Karpas-422 (cell line): Measurements from ENCODE around the gene KRTAP4-16. TPM values are rescaled to one million over a fixed set of nuclear protein-coding genes. Genes with fewer than 3 reads are reported as not detected.
"Not testable (repeated sequence)": the region's sequence is repeated elsewhere in the genome, so short reads cannot be mapped to it uniquely, and the experiment has no call there.

Experiments used
- DNase-seq: peaks from one replicate; pipeline ENCODE4 v3.0.0-alpha.2; 2015
- H2AFZ ChIP-seq: fragments of 200-600 bp; sonication (generic); 2 replicates; pipeline ENCODE4 v1.6.1; 2014; ENCODE audit warnings: antibody characterized with exemption, low read length, mixed read lengths
- H3K27ac ChIP-seq: fragments of 200-600 bp; sonication (generic); 2 replicates; pipeline ENCODE4 v1.5.1; 2014; ENCODE audit warnings: mild to moderate bottlenecking, low read length, moderate library complexity
- H3K27me3 ChIP-seq: fragments of 200-600 bp; sonication (generic); 2 replicates; pipeline ENCODE4 v1.6.1; 2014; ENCODE audit warnings: low read length, mixed read lengths
- H3K36me3 ChIP-seq: fragments of 200-600 bp; sonication (generic); 2 replicates; pipeline ENCODE4 v1.6.1; 2014; ENCODE audit warnings: low read length, mixed read lengths; ENCODE audit not compliant: insufficient read depth
- H3K4me1 ChIP-seq: fragments of 200-600 bp; sonication (generic); 2 replicates; pipeline ENCODE4 v1.6.1; 2014; ENCODE audit warnings: mild to moderate bottlenecking, low read length, mixed read lengths
- H3K4me2 ChIP-seq: fragments of 200-600 bp; sonication (generic); 2 replicates; pipeline ENCODE4 v1.6.1; 2014; ENCODE audit warnings: low read length, low read depth, mild to moderate bottlenecking; ENCODE audit not compliant: poor library complexity, severe bottlenecking
- H3K4me3 ChIP-seq: fragments of 200-600 bp; sonication (generic); 2 replicates; pipeline ENCODE4 v1.5.1; 2014; ENCODE audit warnings: mild to moderate bottlenecking, antibody characterized with exemption, low read length, mixed read lengths
- H3K79me2 ChIP-seq: fragments of 200-600 bp; sonication (generic); 2 replicates; pipeline ENCODE4 v1.6.1; 2014; ENCODE audit warnings: mild to moderate bottlenecking, low read length, mixed read lengths
- H3K9ac ChIP-seq: fragments of 200-600 bp; sonication (generic); 2 replicates; pipeline ENCODE4 v1.6.0; 2014; ENCODE audit warnings: low read length
- H3K9me2 ChIP-seq: fragments of 200-600 bp; sonication (generic), shearing (Covaris generic); replicated peaks from 2 replicates; pipeline ENCODE4 v1.6.0; 2014; ENCODE audit warnings: mild to moderate bottlenecking, low read length, moderate library complexity; ENCODE audit not compliant: insufficient read depth
- H3K9me3 ChIP-seq: fragments of 300-700, 200-600 bp; sonication (generic); 2 replicates; pipeline ENCODE4 v1.6.1; 2014; ENCODE audit warnings: low read length, mixed read lengths
- H4K20me1 ChIP-seq: fragments of 200-600 bp; sonication (generic); 2 replicates; pipeline ENCODE4 v1.6.1; 2014; ENCODE audit warnings: mild to moderate bottlenecking, antibody characterized with exemption, low read length, low read depth; ENCODE audit not compliant: insufficient read depth
- total RNA-seq: library from RNA; depleted of rRNA; stranded (reverse); fragments of >200 nt; shearing (Covaris generic); gene quantifications from 2 replicates; pipeline ENCODE4 v1.2.3, GENCODE V29; 2014; ENCODE audit warnings: low replicate concordance

Gene KRTAP4-16
- total RNA-seq, 1 experiment from 2014 or later: not detected

DNA sequence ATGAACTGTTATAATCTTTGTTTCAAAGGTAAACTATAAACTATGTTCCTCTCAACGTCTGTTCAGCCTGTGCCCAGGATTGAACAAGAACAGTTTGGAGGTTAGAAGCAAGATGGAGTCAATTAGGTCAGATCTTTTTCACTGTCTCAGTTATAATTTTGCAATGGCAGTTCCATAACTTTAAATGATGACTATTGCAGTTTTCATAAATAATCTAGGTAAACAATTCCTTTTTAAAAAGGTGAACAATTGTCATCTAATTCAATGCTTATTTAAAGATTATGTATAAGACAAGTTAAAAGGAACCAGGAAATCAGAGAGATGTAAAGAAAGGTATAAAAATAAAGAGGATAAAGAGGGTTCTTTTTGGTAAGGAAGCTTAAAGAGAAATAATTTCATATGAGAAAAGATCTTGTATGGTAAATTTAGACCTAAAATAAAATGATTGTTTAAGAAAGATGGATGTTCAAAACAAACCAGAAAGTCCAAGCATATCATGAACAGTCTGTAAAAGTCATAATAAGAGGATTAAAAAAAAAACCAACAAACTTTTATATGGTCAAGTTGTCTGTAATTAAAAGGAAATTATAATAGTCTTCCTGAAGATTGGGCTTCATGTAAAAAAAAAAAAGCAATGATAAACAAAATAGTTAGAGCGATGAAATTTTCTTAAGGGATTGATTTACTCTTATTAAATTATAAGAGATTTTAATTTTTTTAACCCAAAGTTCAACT lies 9.3 kb upstream of the KRTAP4-16 start:
- H2AFZ ChIP-seq: no peak overlapping the region
- H3K4me3 ChIP-seq: no peak overlapping the region
- H3K4me2 ChIP-seq: no peak overlapping the region
- no peak overlapping the region for H3K9ac ChIP-seq
- peaks cover 3% of the 10 kb centered on the region; the same call in 1 of the 2 replicates for H3K9me3 ChIP-seq
- no peaks in the 10 kb centered on the region for H3K36me3 ChIP-seq
- DNase-seq: no peak
- no peaks in the 10 kb centered on the region for H3K79me2 ChIP-seq
- H3K4me1 ChIP-seq: no peaks in the 10 kb centered on the region; the same call in 1 of the 2 replicates
- H3K27me3 ChIP-seq: no peaks in the 10 kb centered on the region
- H3K9me2 ChIP-seq: no peaks in the 10 kb centered on the region
- H3K27ac ChIP-seq: no peak overlapping the region
- H4K20me1 ChIP-seq: no peaks in the 10 kb centered on the region

DNA sequence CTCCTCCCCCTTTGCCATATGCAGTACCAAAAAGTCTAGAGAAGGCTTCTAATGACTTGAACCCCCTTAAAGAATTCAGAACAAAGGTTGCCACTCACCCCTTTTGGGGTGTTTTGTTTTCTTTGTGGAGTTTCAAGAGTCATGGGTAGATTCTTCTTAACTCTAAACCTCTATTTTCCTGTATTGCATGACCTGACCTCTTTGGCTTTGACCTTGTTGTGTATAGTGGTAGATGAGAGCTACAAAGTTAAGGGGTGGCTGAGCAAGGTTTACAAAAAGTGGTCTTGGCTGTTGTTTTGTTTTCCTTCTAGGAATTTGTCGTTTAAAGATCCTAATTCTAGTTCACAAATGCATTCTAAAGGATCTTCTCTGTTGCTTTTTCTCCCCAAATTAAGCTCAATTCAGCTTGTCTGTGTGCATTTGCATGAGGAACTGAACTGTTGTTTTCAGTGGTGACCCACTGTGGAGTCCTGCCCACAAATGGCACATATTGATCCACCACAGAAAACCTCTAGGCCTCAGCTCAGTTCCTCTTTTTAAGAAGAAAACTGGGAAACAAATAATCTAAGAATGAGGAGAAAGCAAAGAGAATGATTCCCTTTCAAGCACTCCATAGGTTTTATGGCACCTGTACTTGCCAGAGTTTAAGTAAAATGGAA lies 6.8 kb upstream of the KRTAP4-16 start:
- not testable (repeated sequence) for H2AFZ ChIP-seq, H3K79me2 ChIP-seq, H3K4me3 ChIP-seq, H3K4me1 ChIP-seq, H3K9me2 ChIP-seq, H4K20me1 ChIP-seq, H3K9ac ChIP-seq, H3K27ac ChIP-seq, DNase-seq, H3K9me3 ChIP-seq, H3K4me2 ChIP-seq, H3K36me3 ChIP-seq, H3K27me3 ChIP-seq

DNA sequence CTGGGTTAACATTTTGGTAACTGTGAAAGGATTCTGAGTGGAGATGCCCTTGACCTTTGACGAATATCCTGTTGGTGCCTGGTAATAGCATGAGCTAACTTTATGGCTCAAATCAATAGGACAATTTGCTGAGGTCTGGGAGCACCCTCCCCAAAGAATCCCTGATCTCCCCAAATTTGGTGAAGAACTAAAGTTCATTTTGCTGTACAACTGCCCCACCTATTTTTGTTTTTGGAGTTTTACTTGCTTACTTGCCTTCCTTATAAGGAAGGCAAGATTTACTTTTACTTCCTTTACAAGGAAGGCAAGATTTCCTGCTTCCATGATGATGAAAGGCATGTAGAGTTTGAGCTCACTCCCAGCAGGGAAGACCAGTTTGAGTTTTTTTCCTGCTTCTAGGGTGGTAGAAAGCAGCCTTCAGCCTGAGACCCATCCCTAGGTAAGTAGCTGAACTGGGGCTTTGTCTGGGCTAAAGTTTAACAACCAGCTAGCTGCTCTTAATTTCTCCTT lies 6.0 kb upstream of the KRTAP4-16 start:
- Histone ChIP-seq H3K4me1 (no peaks in the 10 kb centered on the region), H3K4me2 (no peak overlapping the region), H3K27me3 (no peaks in the 10 kb centered on the region), H3K27ac (no peak overlapping the region), H2AFZ (no peak overlapping the region), H3K9ac (no peak overlapping the region), H3K4me3 (no peak overlapping the region), H4K20me1 (no peaks in the 10 kb centered on the region), H3K79me2 (no peaks in the 10 kb centered on the region), H3K9me2 (no peaks in the 10 kb centered on the region), H3K9me3 (peaks cover 3% of the 10 kb centered on the region; the same call in 1 of the 2 replicates), H3K36me3 (no peaks in the 10 kb centered on the region)
- no peak for DNase-seq

DNA sequence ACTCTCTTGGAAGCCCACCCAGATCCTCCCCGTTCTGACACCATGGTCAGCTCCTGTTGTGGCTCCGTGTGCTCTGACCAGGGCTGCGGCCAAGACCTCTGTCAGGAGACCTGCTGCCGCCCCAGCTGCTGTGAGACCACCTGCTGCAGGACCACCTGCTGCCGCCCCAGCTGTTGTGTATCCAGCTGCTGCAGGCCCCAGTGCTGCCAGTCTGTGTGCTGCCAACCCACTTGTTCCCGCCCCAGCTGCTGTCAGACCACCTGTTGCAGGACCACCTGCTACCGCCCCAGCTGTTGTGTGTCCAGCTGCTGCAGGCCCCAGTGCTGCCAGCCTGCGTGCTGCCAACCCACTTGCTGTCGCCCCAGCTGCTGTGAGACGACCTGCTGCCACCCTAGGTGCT lies 3.3 kb upstream of the KRTAP4-16 start, which contains the start of gene KRTAP4-9:
Gene KRTAP4-9, plus strand, starts transcription at position 43 of the 400 bp plus-strand sequence. Its CDS starts 0 bp downstream, at position 43.
- H3K4me1 ChIP-seq, H2AFZ ChIP-seq, H3K9me2 ChIP-seq, H3K9me3 ChIP-seq, H3K36me3 ChIP-seq, H3K27me3 ChIP-seq, H3K79me2 ChIP-seq, H3K4me2 ChIP-seq, H3K27ac ChIP-seq, H3K4me3 ChIP-seq, DNase-seq, H3K9ac ChIP-seq, H4K20me1 ChIP-seq: not testable (repeated sequence)

DNA sequence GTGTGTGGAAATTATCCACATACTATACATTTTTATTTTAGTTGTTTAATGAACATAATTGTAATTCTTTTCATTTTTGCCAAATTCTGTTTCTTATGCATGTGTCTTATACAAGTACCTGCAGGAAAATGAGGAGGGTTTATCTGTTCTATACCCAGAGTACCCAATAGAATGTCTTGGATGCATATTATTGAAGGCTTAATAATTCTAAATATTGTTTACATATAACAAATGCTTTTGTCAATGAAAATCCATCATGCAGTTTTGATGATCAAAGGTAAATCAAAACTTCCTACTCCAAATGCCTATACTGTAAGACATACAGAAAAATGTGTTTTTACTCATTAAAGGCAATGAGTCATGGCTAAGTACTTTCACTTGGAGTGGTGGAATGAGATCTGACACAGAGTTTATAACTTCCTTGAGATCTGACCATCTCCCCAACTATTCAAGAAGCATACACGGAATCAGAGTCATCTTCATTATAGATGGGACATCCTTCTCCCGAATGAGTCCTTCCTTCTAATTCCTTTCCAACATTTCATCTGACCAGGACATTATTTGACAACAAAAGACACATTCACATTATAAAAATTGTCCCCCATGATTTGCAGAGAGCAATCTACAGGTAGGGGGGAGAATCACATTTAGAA lies 2.5 kb upstream of the KRTAP4-16 start:
- H3K9ac ChIP-seq, H3K9me3 ChIP-seq, H3K9me2 ChIP-seq, DNase-seq, H2AFZ ChIP-seq, H3K27ac ChIP-seq, H3K27me3 ChIP-seq, H3K4me3 ChIP-seq, H3K79me2 ChIP-seq, H3K4me2 ChIP-seq, H3K36me3 ChIP-seq, H3K4me1 ChIP-seq, H4K20me1 ChIP-seq: not testable (repeated sequence)

DNA sequence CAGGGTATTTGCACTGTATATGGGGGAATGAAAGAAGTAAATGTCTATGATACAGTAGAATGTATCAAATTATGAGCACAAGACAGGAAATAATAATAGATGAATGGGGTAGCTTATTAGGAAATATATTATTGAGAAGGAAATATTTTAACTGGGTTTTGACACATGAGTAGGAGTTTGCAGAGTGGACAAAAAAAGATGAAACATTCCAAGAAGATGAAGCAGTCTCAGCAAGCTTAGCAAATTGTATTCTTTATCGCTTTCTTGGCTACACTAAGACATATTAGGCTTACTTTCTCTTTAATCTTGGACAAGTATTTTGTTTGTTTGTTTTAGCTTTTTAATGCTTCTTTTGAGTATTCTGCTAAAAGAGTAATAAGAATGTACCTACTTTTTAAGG lies 1.9 kb upstream of the KRTAP4-16 start:
- Histone ChIP-seq H3K4me2 (no peak overlapping the region), H3K9ac (no peak overlapping the region)

DNA sequence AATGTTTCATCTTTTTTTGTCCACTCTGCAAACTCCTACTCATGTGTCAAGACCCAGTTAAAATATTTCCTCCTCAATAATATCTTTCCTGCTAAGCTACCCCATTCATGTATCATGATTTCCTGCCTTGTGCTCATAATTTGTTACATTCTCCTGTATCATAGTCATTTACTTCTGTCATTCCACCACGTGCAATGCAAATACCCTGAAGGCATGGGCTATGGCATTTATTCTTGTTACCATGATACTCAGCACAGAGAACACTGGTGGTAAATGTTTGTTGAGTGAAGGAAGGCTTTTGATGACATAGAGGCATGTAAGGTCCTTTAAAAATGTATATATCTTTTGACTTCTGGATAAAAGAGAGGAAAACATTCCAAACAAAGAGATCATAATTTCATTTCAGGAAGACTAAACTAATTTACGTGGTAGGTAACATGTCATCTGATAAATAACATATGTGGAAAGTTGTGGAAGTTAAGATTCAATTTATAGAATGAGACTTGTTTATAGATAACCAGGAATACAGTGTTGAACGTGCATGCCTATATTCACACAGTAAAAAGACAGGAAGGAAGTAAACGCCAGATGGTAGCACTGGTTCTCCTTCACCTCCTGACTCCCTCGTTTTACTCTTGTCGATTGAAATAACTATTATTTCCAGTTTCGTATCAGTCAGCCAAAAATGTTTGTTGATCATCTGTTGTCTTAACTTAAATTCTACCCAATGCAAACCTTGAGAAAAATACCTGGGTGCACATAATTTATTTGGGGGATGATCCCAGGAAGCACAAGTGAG lies 2.1 kb downstream of the KRTAP4-16 start:
- H3K4me3 ChIP-seq, H3K4me2 ChIP-seq: not testable (repeated sequence)

More for the DNA sequence above, 1.9 kb upstream of the KRTAP4-16 start:
- Histone ChIP-seq H3K27ac (no peak overlapping the region), H3K9me3 (no peaks in the 10 kb centered on the region), H3K36me3 (no peaks in the 10 kb centered on the region), H3K9me2 (no peaks in the 10 kb centered on the region), H4K20me1 (no peaks in the 10 kb centered on the region), H3K4me3 (no peak overlapping the region), H3K27me3 (no peaks in the 10 kb centered on the region), H3K79me2 (no peaks in the 10 kb centered on the region), H2AFZ (no peak overlapping the region), H3K4me1 (no peaks in the 10 kb centered on the region)
- no peak for DNase-seq

More for the DNA sequence above, 2.1 kb downstream of the KRTAP4-16 start:
- not testable (repeated sequence) for H3K27me3 ChIP-seq, H3K27ac ChIP-seq, DNase-seq, H3K36me3 ChIP-seq, H3K9me2 ChIP-seq, H4K20me1 ChIP-seq, H3K79me2 ChIP-seq, H2AFZ ChIP-seq, H3K9me3 ChIP-seq, H3K9ac ChIP-seq, H3K4me1 ChIP-seq
